HG02588 (cell line): ENCODE measurements around the gene POLRMT.
"Not testable (repeated sequence)": the region's sequence is repeated elsewhere in the genome, so short reads cannot be mapped to it uniquely, and the experiment has no call there.

ENCODE experiments used
- ATAC-seq: cut with Tn5 transposase; IDR thresholded peaks from one replicate; pipeline ENCODE4 v1.9.1; 2021; ENCODE audit warnings: mild to moderate bottlenecking, moderate library complexity; ENCODE audit not compliant: unreplicated experiment

Gene POLRMT

DNA sequence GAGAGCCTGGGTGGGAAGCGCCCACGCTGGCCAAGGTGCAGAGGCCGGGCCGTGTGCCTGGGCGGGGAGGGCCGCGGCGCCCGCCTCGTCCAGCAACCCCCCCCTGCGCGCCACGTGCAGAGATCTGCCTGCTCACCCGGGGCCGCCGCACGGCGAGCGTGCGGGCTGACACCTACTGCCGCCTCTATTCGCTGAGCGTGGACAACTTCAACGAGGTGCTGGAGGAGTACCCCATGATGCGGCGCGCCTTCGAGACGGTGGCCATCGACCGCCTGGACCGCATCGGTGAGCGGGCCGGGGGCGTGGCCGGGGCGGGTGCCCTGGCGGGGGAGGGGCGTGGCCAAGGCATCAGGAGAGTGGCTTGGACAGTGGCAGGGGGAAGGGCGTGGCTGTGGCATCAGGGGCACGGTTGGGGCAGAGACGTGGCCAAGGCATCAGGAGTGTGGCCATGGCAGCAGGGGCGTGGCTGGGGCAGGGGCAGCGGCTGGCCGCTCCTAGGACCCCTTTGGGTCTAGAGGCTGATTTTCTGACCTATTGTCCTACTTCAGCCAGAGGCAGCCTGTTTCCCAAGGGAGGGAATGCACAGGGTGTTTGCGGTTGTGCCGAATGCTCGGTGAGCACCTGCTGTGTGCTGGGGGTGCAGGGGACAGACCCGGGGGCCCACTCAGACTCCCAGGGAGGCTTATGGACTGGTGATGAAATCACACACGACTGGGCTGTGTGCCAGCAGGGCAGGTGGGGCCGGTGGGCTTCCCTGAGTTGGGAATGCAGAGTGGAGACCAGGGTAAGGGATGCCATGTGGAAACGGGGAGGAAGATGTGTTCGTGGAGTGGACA lies 19.4 kb downstream of the POLRMT start:
- no peak for ATAC-seq

DNA sequence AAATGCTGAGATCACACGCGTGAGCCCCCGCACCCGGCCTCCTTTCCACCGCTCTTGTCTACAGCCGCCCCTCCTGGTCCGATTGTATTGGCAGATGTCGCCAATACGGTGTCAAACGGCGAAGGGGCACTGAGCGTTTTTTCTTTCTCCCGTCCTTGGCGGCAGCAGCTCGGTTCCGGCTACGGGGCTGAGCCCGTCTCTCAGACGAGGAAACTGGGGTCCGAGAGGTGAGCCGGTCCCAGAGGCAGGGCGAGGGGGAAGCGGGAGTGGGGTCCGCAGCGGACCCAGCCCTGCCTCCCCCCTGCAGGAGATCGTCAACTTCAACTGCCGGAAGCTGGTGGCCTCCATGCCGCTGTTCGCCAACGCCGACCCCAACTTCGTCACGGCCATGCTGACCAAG lies 20.4 kb downstream of the POLRMT start:
- no peak for ATAC-seq

DNA sequence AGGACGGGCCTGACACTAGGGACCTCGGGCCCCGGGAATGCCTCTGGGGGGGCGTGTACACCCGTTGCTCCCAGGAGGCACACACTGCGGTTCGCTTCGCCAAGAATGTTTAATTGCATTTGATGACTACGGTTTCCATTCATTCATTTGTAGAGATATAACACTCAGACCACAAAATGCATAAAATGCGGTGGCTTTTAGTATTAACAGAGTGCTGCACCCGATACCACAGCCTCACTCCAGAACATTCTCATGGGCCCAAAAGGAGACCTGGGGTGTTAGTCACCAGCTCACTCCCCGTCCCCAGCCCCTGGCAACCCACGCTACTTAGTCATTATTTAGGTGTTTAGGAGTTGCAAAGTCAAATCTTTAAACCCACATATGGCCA lies 21.9 kb downstream of the POLRMT start:
- no peak for ATAC-seq

DNA sequence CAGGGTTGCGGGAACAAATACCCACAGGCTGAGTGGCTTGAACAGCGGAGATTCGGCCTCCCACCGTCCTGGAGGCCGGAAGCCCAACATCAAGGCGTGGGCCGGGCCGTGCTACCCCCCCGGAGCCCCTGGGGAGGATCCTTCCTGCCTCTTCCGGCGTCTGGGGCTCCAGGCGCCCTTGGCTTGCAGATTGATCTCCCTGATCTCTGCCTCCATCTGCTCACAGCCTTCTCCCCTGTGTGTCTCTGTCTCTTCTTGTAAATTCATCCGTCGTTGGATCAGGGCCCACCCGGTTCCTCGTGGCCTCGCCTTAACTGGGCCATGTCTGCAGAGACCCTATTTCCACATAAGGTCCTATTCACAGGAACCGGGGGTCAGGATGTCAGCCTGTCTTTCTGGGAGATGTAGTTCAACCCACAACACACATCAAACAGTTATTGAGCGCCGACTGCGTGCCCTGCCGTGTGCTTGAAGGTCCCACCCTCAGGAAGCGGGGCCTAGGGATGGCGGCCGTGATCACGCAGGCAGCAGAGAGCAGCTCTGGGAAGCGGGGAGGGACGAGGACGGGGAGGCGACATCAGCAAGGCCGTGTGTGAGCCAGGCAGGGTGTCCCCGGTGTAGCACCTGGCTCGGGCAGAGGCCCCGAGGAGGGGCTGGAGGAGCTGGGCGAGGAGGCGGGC lies 22.4 kb downstream of the POLRMT start:
- no peak for ATAC-seq

DNA sequence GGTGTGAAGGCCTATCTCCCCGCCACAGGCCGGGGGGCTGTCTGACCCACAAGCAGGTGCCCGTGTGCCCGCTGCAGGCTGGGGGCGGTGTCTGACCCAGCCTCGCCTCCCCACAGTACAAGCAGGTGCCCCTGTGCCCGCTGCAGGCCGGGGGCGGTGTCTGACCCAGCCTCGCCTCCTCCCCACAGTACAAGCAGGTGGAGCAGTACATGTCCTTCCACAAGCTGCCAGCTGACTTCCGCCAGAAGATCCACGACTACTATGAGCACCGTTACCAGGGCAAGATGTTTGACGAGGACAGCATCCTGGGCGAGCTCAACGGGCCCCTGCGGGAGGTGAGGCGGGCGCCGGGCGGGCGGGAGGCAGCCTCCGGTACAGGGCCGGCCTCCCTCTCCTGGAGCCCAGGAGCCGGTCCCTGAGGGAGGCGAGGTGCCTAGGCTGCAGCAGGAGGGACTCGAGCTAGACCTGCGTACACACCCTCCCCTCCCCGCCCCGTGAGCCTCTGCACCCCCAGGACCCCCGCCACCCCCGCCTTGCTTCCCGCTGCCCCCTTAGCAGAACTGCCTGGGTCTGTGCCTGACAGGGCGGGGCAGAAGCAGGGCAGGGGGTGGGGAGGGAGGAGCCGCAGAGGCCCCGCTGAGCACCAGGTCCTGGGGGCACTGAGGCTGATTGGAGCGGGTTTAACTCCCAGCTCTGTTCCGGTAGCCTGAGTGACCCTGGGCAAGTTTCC lies 23.1 kb downstream of the POLRMT start:
- ATAC-seq, result no peak

DNA sequence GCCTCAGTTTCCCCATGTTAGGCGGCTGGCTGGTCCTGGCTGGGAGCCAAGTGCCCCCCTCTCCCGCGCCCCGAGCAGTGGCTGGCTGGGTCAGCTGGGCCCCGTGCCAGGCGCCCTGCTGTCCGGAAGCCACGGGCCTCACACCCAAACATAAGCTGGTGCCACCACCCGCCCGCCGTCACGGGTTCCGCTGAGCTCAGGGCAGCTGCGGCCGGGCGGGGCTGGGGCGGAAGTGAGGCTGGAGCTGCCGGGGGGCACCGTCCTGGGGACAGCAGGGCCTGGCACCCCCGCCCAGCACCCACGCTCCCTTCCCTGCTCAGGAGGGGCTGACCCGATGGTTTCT lies 24.4 kb downstream of the POLRMT start:
- ATAC-seq, result no peak

DNA sequence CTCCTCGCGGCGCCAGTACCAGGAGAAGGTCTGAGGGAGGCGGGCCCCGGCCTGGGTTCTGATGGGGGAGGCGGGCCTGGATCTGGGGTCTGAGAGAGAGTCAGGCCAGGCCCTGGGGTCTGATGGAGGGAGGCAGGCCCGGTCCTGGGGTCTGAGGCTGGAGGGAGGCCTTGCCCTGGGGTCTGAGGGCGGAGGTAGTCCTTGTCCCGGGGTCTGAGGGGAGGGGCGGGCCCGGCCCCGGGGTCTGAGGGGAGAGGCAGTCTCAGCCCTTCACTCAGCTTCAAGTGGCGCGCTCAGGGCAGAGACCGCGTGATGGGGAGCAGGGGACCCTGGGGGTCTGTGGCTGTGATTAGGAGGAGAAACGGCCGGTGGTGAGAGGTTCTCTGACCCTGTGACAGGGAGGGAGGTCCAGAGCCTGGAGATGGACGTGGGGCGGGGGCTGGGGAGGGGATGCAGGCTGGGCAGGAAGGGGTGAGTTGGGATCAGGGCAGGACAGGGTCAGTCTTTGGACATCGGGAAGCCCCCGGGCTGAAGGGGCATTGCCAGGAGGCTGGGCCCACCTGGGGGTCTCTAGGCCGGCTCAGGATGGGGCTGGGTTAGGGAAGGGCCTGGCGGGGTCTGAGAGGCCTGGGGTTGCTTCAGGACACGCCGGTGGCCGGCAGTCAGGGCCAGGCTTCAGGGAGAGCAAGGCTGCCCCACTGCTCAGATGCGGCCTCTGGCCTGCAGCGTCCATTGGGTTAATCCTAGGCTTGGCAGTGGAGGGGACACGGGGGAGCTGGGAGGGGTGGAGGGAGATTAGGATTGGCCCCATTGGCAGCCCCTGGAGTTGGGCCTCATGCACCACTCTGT lies 25.0 kb downstream of the POLRMT start:
- ATAC-seq, result no peak

DNA sequence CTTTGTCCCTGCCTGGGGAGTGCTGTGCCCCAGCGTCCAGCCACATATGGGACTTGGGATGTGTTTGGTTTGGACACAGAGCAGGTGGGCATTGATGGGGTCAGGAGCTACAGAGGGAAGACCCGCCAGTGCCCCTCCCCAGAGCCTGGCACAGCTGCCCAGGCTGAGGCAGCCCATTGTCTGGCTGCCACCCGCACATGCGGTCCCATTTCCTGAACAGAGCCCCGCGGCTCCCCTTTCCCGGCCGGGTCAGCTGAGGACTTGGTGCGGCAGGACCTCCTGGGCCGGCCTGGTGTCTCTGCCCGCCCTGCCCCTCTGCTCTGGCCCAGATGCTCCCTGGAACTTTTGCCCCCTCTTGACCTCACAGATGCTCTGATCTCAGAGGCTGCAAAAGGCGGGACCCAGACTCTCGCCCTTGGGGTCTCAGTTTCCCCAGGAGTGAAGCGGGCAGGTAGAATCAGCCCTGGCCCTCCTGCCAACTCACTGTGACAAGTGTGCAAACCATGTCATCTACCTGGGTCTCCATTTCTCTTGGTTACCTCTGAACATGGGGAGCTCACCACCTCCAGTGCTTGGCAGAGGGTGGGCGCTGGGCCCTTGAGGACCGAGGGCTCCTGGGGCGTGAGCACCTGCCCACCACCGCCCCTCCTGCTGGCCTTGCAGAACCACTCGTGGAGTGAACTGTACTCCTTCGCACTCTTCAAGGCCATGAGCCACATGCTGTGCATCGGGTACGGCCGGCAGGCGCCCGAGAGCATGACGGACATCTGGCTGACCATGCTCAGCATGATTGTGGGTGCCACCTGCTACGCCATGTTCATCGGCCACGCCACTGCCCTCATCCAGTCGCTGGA lies 25.8 kb downstream of the POLRMT start:
- no peak for ATAC-seq

DNA sequence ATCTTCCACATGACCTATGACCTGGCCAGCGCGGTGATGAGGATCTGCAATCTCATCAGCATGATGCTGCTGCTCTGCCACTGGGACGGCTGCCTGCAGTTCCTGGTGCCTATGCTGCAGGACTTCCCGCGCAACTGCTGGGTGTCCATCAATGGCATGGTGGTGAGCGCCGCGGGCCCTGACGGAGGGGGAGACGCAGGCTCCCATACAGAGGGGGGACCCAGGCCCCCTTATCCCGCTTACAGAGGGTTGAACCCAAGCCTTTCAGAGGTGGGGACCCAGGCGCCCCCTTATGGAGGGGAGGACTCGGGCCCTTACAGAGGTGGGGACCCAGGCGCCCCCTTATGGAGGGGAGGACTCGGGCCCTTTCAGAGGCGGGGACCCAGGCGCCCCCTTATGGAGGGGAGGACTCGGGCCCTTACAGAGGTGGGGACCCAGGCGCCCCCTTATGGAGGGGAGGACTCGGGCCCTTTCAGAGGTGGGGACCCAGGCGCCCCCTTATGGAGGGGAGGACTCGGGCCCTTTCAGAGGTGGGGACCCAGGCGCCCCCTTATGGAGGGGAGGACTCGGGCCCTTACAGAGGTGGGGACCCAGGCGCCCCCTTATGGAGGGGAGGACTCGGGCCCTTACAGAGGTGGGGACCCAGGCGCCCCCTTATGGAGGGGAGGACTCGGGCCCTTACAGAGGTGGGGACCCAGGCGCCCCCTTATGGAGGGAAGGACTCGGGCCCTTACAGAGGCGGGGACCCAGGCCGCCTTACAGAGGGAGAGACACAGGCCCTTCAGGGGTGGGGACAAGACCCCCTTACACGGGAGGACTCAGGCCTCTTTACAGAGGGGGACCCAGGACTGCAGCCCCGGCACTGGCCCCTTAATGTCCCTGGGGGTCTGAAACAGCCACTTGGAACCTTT lies 28.0 kb downstream of the POLRMT start:
- ATAC-seq, result not testable (repeated sequence)

DNA sequence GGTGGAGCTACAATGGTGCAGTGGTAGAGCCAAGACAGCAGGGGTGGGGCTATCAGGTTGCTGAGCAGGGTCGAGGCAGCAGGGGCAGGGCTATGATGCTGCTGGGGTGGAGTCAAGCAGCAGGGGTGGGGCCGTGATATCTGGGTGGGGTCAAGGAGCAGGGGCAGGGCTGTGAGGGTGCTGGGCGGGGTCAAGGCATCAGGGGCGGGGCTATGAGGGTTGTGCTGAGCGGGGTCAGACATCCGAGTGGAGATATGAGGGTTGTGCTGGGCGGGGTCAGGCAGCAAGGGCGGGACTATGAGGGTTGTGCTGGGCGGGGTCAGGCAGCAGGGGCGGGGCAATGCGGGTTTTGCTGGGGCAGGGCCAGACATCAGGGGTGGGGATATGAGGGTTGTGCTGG lies 29.0 kb downstream of the POLRMT start:
- ATAC-seq, result no peak

DNA sequence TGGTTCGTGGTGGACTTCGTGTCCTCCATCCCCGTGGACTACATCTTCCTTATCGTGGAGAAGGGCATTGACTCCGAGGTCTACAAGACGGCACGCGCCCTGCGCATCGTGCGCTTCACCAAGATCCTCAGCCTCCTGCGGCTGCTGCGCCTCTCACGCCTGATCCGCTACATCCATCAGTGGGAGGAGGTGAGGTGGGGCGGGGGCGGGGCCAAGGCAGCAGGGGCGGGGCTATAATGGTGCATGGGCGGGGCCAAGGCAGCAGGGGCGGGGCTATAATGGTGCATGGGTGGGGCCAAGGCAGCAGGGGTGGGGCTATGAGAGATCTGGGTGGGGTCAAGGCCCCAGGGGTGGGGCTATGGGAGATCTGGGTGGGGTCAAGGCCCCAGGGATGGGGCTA lies 29.6 kb downstream of the POLRMT start:
- ATAC-seq, result not testable (repeated sequence)

DNA sequence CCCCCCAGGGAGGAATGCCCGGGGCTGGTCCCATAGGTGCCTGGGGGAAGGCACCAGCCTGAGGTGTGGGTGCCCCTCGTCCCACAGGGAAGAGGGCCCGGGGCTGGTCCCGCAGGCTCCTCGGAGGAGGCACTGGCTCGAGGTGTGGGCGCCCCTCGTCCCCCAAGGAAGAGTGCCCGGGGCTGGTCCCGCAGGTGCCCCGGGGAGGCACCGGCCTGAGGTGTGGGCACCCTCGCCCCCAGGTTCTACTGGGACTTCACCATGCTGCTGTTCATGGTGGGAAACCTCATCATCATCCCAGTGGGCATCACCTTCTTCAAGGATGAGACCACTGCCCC lies 30.1 kb downstream of the POLRMT start:
- ATAC-seq, result not testable (repeated sequence)

DNA sequence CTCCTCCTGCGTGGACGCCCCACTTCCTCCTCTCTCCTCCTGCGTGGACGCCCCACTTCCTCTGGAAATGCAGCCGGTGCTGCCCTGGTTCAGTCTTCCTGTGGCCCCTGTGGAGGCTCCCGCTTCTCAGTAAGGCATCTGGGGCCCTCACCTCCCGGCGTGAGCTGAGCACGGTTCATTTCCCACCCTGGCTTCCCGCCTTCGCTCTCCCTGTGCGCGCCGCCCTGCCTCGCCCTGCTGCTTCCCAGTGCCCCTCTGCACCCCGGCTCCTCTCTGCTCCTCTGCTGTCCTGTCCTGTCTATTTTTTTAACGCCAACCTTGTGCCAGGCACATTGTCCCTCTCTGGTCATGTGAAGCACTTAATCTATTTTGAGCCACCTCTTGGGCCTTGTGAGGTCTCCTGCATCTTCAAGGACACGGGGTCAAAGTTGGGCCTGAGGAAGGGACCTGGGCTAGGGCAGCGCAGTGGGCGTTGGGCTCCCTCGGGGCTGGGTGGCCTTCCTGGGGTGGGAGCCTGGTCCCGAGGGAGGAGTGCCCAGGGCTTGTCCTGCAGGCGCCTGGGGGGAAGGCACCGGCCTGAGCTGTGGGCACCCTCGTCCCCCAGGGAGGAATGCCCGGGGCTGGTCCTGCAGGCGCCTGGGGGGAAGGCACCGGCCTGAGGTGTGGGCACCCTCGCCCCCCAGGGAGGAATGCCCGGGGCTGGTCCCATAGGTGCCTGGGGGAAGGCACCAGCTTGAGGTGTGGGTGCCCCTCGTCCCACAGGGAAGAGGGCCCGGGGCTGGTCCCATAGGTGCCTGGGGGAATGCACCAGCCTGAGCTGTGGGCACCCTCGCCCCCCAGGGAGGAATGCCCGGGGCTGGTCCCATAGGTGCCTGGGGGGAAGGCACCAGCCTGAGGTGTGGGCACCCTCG lies 30.7 kb downstream of the POLRMT start:
- ATAC-seq, result no peak

DNA sequence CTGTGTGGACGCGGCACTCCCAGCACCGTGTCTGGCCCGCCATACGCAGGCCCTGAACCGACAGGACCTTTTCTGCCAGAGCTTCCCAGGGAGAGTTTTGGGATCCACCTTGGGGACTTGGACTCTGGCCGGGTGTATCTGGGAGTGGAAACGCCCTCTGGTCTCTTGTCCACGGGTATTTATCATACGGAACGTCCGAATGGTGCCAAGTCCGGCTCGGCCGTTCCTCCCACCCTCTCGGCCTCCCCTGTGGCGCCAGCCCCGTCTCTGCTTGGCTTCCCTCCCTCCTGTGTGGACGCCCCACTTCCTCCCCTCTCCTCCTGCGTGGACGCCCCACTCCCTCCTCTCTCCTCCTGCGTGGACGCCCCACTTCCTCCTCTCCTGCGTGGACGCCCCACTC lies 31.5 kb downstream of the POLRMT start:
- no peak for ATAC-seq

DNA sequence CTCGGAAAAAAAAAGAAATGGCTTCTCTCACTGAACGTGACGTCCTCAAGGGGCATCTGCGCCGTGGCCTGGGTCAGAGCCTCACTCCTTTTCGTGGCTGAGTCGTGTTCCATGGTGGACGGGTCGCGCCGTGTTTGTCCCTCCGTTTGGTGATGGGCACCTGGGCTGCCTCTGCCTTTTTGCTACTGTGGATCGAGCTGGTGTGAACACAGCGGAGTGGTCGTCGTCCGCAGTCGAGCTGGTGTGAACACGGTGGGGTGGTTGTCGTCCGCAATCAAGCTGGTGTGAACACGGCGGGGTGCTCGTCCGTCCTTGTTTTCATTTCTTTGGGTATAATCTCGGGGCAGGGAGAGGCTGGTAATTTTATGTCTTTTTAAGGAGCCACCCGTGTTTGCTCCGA lies 32.0 kb downstream of the POLRMT start:
- ATAC-seq, result no peak

DNA sequence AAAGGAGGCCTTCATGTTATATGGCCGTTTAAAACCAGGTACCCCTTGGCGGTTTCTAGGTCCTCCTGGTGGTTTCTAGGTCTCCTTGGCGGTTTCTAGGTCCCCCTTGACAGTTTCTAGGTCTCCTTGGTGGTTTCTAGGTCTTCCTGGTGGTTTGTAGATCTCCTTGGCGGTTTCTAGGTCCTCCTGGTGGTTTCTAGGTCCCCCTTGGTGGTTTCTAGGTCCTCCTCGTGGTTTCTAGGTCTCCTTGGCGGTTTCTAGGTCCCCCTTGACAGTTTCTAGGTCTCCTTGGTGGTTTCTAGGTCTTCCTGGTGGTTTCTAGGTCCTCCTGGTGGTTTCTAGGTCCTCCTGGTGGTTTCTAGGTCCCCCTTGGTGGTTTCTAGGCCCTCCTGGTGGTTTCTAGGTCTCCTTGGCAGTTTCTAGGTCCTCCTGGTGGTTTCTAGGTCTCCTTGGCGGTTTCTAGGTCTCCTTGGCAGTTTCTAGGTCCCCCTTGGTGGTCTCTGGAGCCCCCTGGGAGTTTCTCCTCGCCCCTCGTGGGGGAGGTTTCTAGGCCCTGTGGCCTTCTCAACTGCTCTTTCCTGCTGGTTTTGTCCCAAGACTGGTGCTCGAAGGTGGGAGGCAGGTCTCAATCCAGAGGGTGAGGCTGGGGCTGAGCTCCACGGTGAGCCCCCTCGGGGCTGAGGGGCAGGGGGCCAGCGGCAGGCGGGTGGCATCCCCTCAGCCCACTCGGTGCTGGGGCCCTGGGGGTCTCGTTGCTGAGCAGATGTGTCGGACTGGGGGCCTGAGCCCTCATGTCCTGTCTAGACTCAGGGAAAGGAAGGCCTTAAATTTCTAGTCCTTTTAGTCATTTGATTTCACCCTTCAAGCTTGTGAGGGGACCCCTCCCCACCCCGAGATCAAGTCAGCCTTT lies 35.7 kb downstream of the POLRMT start:
- ATAC-seq, result no peak

DNA sequence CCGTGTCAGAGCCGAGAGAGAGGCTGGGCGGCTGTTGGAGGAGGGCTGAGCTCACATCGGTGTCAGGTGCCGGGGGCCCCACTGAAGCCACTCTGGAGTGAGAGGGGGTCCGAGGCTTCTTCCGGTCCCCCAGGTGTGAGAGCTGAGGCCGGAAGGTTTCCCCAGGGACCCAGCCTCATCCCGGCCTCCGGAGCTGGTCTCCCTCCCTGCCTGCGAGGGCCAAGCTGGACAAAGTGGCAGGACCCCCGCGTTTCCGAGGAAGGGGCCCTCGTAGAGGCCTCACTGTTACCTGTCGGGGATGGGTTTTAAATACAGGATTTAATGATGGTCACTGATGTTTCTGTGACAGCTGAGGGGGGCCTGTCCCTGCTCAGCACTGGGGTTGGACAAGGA lies 37.1 kb downstream of the POLRMT start:
- ATAC-seq, result no peak
